DND-41 (cell line): Measurements from ENCODE around the gene LRRN2.

Experiments used
- EZH2 ChIP-seq: IDR thresholded peaks from 3 replicates; pipeline ENCODE4 v1.6.1; 2012; ENCODE audit warnings: borderline replicate concordance, low read depth, mild to moderate bottlenecking, moderate library complexity, low read length, inconsistent platforms; ENCODE audit not compliant: severe bottlenecking
- TF ChIP-seq, protein P1 (sequence below): IDR thresholded peaks from 2 replicates; pipeline ENCODE4 v1.5.1; 2012; ENCODE audit warnings: borderline replicate concordance, low read length, moderate library complexity, mild to moderate bottlenecking; ENCODE audit not compliant: poor library complexity, severe bottlenecking; ENCODE audit errors: extremely low read depth

DNA sequence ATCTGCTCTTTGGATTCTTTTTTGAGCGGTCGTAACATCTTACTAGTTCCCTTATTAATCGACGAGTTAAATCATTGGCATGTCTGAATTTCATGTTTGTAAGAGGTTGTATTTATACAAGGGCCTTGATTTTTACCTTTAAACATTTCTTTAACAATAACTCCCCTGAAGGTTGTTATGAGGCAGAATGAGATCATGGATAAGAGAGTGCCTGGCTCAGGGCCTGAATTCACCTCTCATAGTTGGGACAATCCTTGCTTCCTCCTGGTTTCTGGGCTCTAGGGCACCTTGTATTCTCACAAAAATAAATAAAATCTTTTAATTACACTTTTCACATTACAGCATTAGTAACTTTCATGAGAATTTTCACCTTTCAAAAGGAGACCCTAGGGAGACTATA, 113.9 kb downstream of the LRRN2 start:
- TF ChIP-seq, protein P1, sequence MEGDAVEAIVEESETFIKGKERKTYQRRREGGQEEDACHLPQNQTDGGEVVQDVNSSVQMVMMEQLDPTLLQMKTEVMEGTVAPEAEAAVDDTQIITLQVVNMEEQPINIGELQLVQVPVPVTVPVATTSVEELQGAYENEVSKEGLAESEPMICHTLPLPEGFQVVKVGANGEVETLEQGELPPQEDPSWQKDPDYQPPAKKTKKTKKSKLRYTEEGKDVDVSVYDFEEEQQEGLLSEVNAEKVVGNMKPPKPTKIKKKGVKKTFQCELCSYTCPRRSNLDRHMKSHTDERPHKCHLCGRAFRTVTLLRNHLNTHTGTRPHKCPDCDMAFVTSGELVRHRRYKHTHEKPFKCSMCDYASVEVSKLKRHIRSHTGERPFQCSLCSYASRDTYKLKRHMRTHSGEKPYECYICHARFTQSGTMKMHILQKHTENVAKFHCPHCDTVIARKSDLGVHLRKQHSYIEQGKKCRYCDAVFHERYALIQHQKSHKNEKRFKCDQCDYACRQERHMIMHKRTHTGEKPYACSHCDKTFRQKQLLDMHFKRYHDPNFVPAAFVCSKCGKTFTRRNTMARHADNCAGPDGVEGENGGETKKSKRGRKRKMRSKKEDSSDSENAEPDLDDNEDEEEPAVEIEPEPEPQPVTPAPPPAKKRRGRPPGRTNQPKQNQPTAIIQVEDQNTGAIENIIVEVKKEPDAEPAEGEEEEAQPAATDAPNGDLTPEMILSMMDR: no peak
- TF ChIP-seq EZH2: no peak
